ENCODE data around the gene KLHL13.
"Not testable (repeated sequence)": the region's sequence is repeated elsewhere in the genome, so short reads cannot be mapped to it uniquely, and the experiment has no call there.

KLHL13 gene

GRCh38 chrX:117996408-117996807 lies 120.2 kb downstream of the KLHL13 start:
- no peak for DNase-seq (ENCODE audit: low read depth, low spot score)
- peak overlapping the region; percentile 64 for H3K27ac ChIP-seq

- H3K27ac ChIP-seq, result peak overlapping the region; percentile 64
- DNase-seq (ENCODE audit: low read depth, low spot score), result no peak
Measured at GRCh38 chrX:117995378-117995777, 121.2 kb downstream of the KLHL13 start.

- H3K27ac ChIP-seq, result peak overlapping the region; percentile 75
- DNase-seq (ENCODE audit: low read depth, low spot score), result no peak
Measured at GRCh38 chrX:117992192-117992723, 124.4 kb downstream of the KLHL13 start.

- DNase-seq (ENCODE audit: low read depth, low spot score), result peak; percentile 51
- peak overlapping the region; percentile 75 for H3K27ac ChIP-seq
Measured at GRCh38 chrX:117990438-117990837, 126.2 kb downstream of the KLHL13 start.

- peak overlapping the region; percentile 75 for H3K27ac ChIP-seq
- no peak for DNase-seq (ENCODE audit: low read depth, low spot score)
Measured at GRCh38 chrX:117989512-117989911, 127.1 kb downstream of the KLHL13 start.

- DNase-seq (ENCODE audit: low read depth, low spot score), result no peak
- H3K27ac ChIP-seq, result no peak overlapping the region
Measured at GRCh38 chrX:117987373-117987772, 129.2 kb downstream of the KLHL13 start.

GRCh38 chrX:117985241-117985640 lies 131.4 kb downstream of the KLHL13 start:
- no peak for DNase-seq (ENCODE audit: low read depth, low spot score)
- no peak overlapping the region for H3K27ac ChIP-seq

- DNase-seq (ENCODE audit: low read depth, low spot score), result no peak
Measured at GRCh38 chrX:117982694-117983392, 133.8 kb downstream of the KLHL13 start.

GRCh38 chrX:117978402-117978801 lies 138.2 kb downstream of the KLHL13 start:
- no peak overlapping the region for H3K27ac ChIP-seq
- DNase-seq (ENCODE audit: low read depth, low spot score), result no peak

More at GRCh38 chrX:117982694-117983392, 133.8 kb downstream of the KLHL13 start:
- H3K27ac ChIP-seq, result no peak overlapping the region

GRCh38 chrX:117977526-117977925 lies 139.1 kb downstream of the KLHL13 start:
- no peak overlapping the region for H3K27ac ChIP-seq
- DNase-seq (ENCODE audit: low read depth, low spot score), result no peak

GRCh38 chrX:117973110-117973807 lies 143.4 kb downstream of the KLHL13 start:
- no peak for DNase-seq (ENCODE audit: low read depth, low spot score)
- H3K27ac ChIP-seq, result no peak overlapping the region

- H3K27ac ChIP-seq, result no peak overlapping the region
- no peak for DNase-seq (ENCODE audit: low read depth, low spot score)
Measured at GRCh38 chrX:117972711-117973109, 143.9 kb downstream of the KLHL13 start.

- no peak overlapping the region for H3K27ac ChIP-seq
- no peak for DNase-seq (ENCODE audit: low read depth, low spot score)
Measured at GRCh38 chrX:117969782-117970181, 146.8 kb downstream of the KLHL13 start.

- DNase-seq (ENCODE audit: low read depth, low spot score), result no peak
- no peak overlapping the region for H3K27ac ChIP-seq
Measured at GRCh38 chrX:117969328-117969727, 147.3 kb downstream of the KLHL13 start.

- DNase-seq (ENCODE audit: low read depth, low spot score), result no peak
- H3K27ac ChIP-seq, result no peak overlapping the region
Measured at GRCh38 chrX:117959045-117959444, 157.6 kb downstream of the KLHL13 start.

GRCh38 chrX:117957128-117957527 lies 159.5 kb downstream of the KLHL13 start:
- H3K27ac ChIP-seq, result no peak overlapping the region
- no peak for DNase-seq (ENCODE audit: low read depth, low spot score)

- not testable (repeated sequence) for H3K27ac ChIP-seq
- DNase-seq (ENCODE audit: low read depth, low spot score), result peak; percentile 16
Measured at GRCh38 chrX:117939296-117939695, 177.3 kb downstream of the KLHL13 start.

GRCh38 chrX:117936118-117936517 lies 180.5 kb downstream of the KLHL13 start:
- peak; percentile 0 for DNase-seq (ENCODE audit: low read depth, low spot score)
- no peak overlapping the region for H3K27ac ChIP-seq

- H3K27ac ChIP-seq; DNase-seq (ENCODE audit: low read depth, low spot score): not testable (repeated sequence)
Measured at GRCh38 chrX:117930116-117930515, 186.5 kb downstream of the KLHL13 start.

- H3K27ac ChIP-seq, result no peak overlapping the region
- DNase-seq (ENCODE audit: low read depth, low spot score), result no peak
Measured at GRCh38 chrX:117919755-117920154, 196.9 kb downstream of the KLHL13 start.

GRCh38 chrX:117910216-117910615 lies 206.4 kb downstream of the KLHL13 start:
- no peak for DNase-seq (ENCODE audit: low read depth, low spot score)
- H3K27ac ChIP-seq, result no peak overlapping the region

Measured in epithelial cell of prostate (primary cell).